ENCODE measurements around the gene FAM170B. TPM values are rescaled to one million over a fixed set of nuclear protein-coding genes. Genes with fewer than 3 reads are reported as not detected.

The FAM170B gene
- total RNA-seq, 1 experiment from 2014 or later: not detected

GRCh38 chr10:49150426-49150825 is 16.6 kb upstream of the FAM170B start:
- Histone ChIP-seq H3K4me3 (ENCODE audit: low read depth in 2 of 2, low read length in 2 of 2) (no peak overlapping the region), H3K27ac (ENCODE audit: low read length) (no peak overlapping the region), H3K27me3 (ENCODE audit: control insufficient read depth, insufficient read depth, low read length) (peaks cover 14% of the 10 kb centered on the region), H3K36me3 (ENCODE audit: control insufficient read depth, insufficient read depth, low read length) (no peaks in the 10 kb centered on the region), H3K4me1 (ENCODE audit: control insufficient read depth, insufficient read depth, low read length) (no peaks in the 10 kb centered on the region), H3K9me3 (ENCODE audit: control insufficient read depth, insufficient read depth, low read depth, low read length) (no peaks in the 10 kb centered on the region)
- no TSS peak for BruUV-seq (replicated peaks)
- in situ Hi-C loops (cut with HindIII; ENCODE audit: low pct_unique_long_range_greater_than_20kb, low sequenced_read_pairs): no loop called here
- no peak for DNase-seq (ENCODE audit: low read depth, low spot score)
- intact Hi-C loops (cut with micrococcal nuclease; ENCODE audit: unreplicated experiment): no loop called here
- TF ChIP-seq REST (IDR thresholded peaks at IDR 0.05; ENCODE audit: insufficient read depth in 1 of 2, low read depth in 2 of 2, low read length in 1 of 2) (no peak), POLR2AphosphoS5 (IDR thresholded peaks at IDR 0.05; ENCODE audit: low read depth, low read length) (no peak), SIN3A (IDR thresholded peaks at IDR 0.05; ENCODE audit: borderline replicate concordance, insufficient read depth, low read depth, low read length) (no peak), CTCF (IDR thresholded peaks at IDR 0.05) (no peak), TCF7L2 (IDR thresholded peaks at IDR 0.05; ENCODE audit: low read depth, low read length) (no peak)
- ChIA-PET POLR2A (no interaction called here), CTCF (no interaction called here)
- no peak for ATAC-seq

- H3K27me3 ChIP-seq (ENCODE audit: control insufficient read depth, insufficient read depth, low read length): peaks cover 11% of the 10 kb centered on the region
- H3K27ac ChIP-seq (ENCODE audit: low read length): no peak overlapping the region
- POLR2A ChIA-PET: no interaction called here
- TF ChIP-seq SIN3A (IDR thresholded peaks at IDR 0.05; ENCODE audit: borderline replicate concordance, insufficient read depth, low read depth, low read length) (no peak), CTCF (IDR thresholded peaks at IDR 0.05) (no peak), POLR2AphosphoS5 (IDR thresholded peaks at IDR 0.05; ENCODE audit: low read depth, low read length) (no peak), REST (IDR thresholded peaks at IDR 0.05; ENCODE audit: insufficient read depth in 1 of 2, low read depth in 2 of 2, low read length in 1 of 2) (no peak), TCF7L2 (IDR thresholded peaks at IDR 0.05; ENCODE audit: low read depth, low read length) (no peak)
- H3K4me3 ChIP-seq (ENCODE audit: low read depth in 2 of 2, low read length in 2 of 2): no peak overlapping the region
- no peaks in the 10 kb centered on the region for H3K4me1 ChIP-seq (ENCODE audit: control insufficient read depth, insufficient read depth, low read length)
- BruUV-seq (replicated peaks): no TSS peak
- CTCF ChIA-PET: no interaction called here
- DNase-seq (ENCODE audit: low read depth, low spot score) (no peak), ATAC-seq (no peak)
- H3K36me3 ChIP-seq (ENCODE audit: control insufficient read depth, insufficient read depth, low read length): no peaks in the 10 kb centered on the region
- H3K9me3 ChIP-seq (ENCODE audit: control insufficient read depth, insufficient read depth, low read depth, low read length): no peaks in the 10 kb centered on the region
- in situ Hi-C loops (cut with HindIII; ENCODE audit: low pct_unique_long_range_greater_than_20kb, low sequenced_read_pairs): no loop called here
- intact Hi-C loops (cut with micrococcal nuclease; ENCODE audit: unreplicated experiment): no loop called here
These were observed 16.1 kb upstream of the FAM170B start for GRCh38 chr10:49149881-49150280.
